ENCODE results near the gene PKHD1. TPM values are rescaled to one million over a fixed set of nuclear protein-coding genes. Genes with fewer than 3 reads are reported as not detected.

The PKHD1 gene
- total RNA-seq, 1 experiment from 2014 or later = not detected

DNA sequence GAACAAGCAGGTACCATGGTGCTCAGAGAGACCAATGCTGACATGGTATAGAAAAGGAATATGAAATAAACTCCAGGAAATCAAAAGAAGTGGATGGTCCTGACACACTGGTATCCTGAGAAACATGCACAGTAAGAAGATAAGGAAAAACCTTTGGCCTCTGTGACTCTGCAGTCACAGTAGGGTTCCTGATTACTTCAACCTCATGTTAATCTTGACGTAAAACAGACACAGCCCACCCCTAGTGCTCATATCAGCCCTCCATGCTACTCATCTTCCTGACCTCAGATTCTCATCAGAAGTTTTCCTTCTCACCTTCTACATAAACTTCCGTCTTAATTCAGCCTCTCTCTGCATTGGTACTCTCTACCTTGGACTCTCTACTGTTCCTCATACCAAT is 240.9 kb downstream of the PKHD1 start:
- POLR2A ChIA-PET = no interaction called here
- Mint-ChIP-seq H3K27me3 (ENCODE audit: insufficient read depth, unreplicated experiment) (no peaks in the 10 kb centered on the region), H3K36me3 (ENCODE audit: insufficient read depth, unreplicated experiment) (no peaks in the 10 kb centered on the region), H3K27ac (ENCODE audit: low read depth, unreplicated experiment) (no peak overlapping the region), H3K9me3 (ENCODE audit: unreplicated experiment) (no peaks in the 10 kb centered on the region), H3K4me1 (ENCODE audit: insufficient read depth, unreplicated experiment) (no peaks in the 10 kb centered on the region), H3K4me3 (ENCODE audit: unreplicated experiment) (no peak overlapping the region)
- CTCF ChIA-PET = interaction anchor here (0.6 to 0.7 kb wide), 2 partner anchors 187 to 848 kb away, joined by 3 read pairs; no protein-coding TSS in a partner anchor
- TF ChIP-seq, protein P1, sequence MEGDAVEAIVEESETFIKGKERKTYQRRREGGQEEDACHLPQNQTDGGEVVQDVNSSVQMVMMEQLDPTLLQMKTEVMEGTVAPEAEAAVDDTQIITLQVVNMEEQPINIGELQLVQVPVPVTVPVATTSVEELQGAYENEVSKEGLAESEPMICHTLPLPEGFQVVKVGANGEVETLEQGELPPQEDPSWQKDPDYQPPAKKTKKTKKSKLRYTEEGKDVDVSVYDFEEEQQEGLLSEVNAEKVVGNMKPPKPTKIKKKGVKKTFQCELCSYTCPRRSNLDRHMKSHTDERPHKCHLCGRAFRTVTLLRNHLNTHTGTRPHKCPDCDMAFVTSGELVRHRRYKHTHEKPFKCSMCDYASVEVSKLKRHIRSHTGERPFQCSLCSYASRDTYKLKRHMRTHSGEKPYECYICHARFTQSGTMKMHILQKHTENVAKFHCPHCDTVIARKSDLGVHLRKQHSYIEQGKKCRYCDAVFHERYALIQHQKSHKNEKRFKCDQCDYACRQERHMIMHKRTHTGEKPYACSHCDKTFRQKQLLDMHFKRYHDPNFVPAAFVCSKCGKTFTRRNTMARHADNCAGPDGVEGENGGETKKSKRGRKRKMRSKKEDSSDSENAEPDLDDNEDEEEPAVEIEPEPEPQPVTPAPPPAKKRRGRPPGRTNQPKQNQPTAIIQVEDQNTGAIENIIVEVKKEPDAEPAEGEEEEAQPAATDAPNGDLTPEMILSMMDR (IDR thresholded peaks at IDR 0.05; ENCODE audit: unreplicated experiment) = no peak
- no TSS peak for BruUV-seq (replicated peaks)
- DNase-seq (ENCODE audit: unreplicated experiment) = no peak
- intact Hi-C loops (cut with micrococcal nuclease) = no loop called here

DNA sequence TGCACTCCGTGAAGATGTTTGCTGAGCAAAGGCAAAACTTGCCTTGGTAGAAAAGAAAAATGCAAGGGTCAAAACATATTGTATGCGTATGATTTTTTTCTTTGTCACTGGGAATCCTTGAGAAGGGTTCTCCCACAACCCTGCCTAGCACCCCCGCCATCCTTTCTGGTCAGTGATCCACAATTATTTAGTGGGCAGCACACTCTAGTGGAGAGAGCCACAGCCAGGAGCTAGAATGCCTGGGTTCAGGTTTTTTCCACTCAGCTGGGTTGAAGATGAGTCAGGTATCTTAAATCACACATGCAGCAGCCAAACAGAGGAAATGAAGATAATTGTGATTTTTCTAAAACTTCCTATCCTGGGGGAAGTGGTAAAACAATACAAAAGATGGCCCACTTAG is 243.1 kb downstream of the PKHD1 start:
- ChIA-PET POLR2A (interaction anchor here (2.1 kb wide), 1 partner anchor 285 kb away, joined by 9 read pairs; no protein-coding TSS in a partner anchor), CTCF (interaction anchor here (0.6 to 3.9 kb wide), 16 partner anchors 10 to 608 kb away, joined by 3 to 39 read pairs (median 4); no protein-coding TSS in a partner anchor)
- intact Hi-C loops (cut with micrococcal nuclease) = loop anchor here (1.0 to 5.0 kb wide), 2 partner anchors 285 to 1027 kb away; partner anchors contain the start of gene TFAP2B
- Mint-ChIP-seq H3K27me3 (ENCODE audit: insufficient read depth, unreplicated experiment) (no peaks in the 10 kb centered on the region), H3K27ac (ENCODE audit: low read depth, unreplicated experiment) (no peak overlapping the region), H3K9me3 (ENCODE audit: unreplicated experiment) (no peaks in the 10 kb centered on the region), H3K36me3 (ENCODE audit: insufficient read depth, unreplicated experiment) (no peaks in the 10 kb centered on the region), H3K4me3 (ENCODE audit: unreplicated experiment) (no peak overlapping the region), H3K4me1 (ENCODE audit: insufficient read depth, unreplicated experiment) (no peaks in the 10 kb centered on the region)
- DNase-seq (ENCODE audit: unreplicated experiment) = peak; percentile 23
- BruUV-seq (replicated peaks) = no TSS peak
- TF ChIP-seq, protein P1 (IDR thresholded peaks at IDR 0.05; ENCODE audit: unreplicated experiment) = peak; percentile 21

DNA sequence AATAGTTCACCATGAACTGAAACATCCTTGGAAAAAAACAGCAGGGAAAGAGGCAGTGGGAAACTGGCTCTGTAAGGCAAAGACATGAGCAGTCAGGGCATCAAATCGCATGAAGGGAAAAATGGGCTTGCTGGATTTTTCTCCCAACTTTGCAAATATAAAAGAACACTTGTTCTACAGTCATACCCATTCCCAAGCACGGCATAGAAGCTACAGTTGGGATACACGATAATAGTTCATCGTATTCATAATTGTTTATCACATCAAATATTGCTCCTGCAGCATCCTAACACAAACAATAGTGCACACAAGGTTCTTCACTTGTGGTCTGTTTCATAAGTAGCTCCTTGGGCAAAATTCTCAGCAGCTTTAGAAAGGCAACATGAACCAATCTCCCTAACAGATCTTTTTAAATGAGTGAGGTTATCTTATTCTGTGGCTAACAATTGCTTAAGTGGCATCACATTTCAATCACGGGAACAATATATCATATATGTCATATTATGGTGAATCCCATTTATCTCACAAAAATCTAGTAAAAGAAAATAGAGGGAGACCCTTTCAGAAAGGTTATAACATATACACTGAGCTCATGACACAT is 243.9 kb downstream of the PKHD1 start:
- ChIA-PET CTCF (interaction anchor here (0.5 to 3.9 kb wide), 14 partner anchors 10 to 406 kb away, joined by 3 to 39 read pairs (median 4); no protein-coding TSS in a partner anchor), POLR2A (interaction anchor here (1.2 to 2.1 kb wide), 2 partner anchors 118 to 284 kb away, joined by 3 to 9 read pairs; no protein-coding TSS in a partner anchor)
- Mint-ChIP-seq H3K27me3 (ENCODE audit: insufficient read depth, unreplicated experiment) (no peaks in the 10 kb centered on the region), H3K4me1 (ENCODE audit: insufficient read depth, unreplicated experiment) (no peaks in the 10 kb centered on the region), H3K27ac (ENCODE audit: low read depth, unreplicated experiment) (no peak overlapping the region), H3K4me3 (ENCODE audit: unreplicated experiment) (no peak overlapping the region), H3K36me3 (ENCODE audit: insufficient read depth, unreplicated experiment) (no peaks in the 10 kb centered on the region), H3K9me3 (ENCODE audit: unreplicated experiment) (no peaks in the 10 kb centered on the region)
- TF ChIP-seq, protein P1 (IDR thresholded peaks at IDR 0.05; ENCODE audit: unreplicated experiment) = no peak
- intact Hi-C loops (cut with micrococcal nuclease) = loop anchor here (1.0 to 5.0 kb wide), 2 partner anchors 284 to 1026 kb away; partner anchors contain the start of gene TFAP2B
- no TSS peak for BruUV-seq (replicated peaks)
- no peak for DNase-seq (ENCODE audit: unreplicated experiment)

DNA sequence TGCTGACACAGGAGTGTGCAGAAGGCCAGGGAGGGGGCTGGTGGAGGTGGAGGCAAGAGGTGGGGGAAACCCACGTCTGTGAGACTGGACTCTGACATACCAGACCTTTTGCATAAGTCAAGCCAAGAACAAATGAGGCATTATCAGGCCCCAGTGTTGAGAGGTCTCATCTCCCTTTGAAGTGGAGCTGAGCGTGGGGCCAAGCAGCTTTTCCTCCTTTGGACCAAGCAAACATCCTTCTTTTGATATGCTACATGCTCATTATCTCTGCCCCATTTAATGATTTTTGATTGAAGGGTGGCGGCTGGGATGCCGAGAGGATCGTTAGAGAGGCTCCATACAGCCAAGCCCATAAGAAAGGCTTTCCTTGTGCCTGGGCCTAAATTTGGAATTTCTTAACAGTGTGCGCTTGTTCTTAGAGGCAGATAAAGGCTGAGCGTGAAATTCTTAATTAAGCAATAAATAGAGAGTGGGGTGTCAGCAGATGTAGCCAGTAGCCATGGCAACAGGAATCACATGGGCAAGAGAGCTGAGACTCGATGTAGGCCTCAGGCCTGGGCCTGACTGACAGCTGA is 244.5 kb downstream of the PKHD1 start:
- TF ChIP-seq, protein P1 (IDR thresholded peaks at IDR 0.05; ENCODE audit: unreplicated experiment) = no peak
- Mint-ChIP-seq H3K27ac (ENCODE audit: low read depth, unreplicated experiment) (no peak overlapping the region), H3K4me1 (ENCODE audit: insufficient read depth, unreplicated experiment) (no peaks in the 10 kb centered on the region), H3K4me3 (ENCODE audit: unreplicated experiment) (no peak overlapping the region), H3K27me3 (ENCODE audit: insufficient read depth, unreplicated experiment) (no peaks in the 10 kb centered on the region), H3K9me3 (ENCODE audit: unreplicated experiment) (no peaks in the 10 kb centered on the region), H3K36me3 (ENCODE audit: insufficient read depth, unreplicated experiment) (no peaks in the 10 kb centered on the region)
- intact Hi-C loops (cut with micrococcal nuclease) = loop anchor here (5.0 kb wide), 1 partner anchor 1026 kb away; the partner anchor contains the start of gene TFAP2B
- ChIA-PET CTCF (interaction anchor here (0.5 to 3.9 kb wide), 8 partner anchors 9 to 327 kb away, joined by 3 to 39 read pairs (median 4); no protein-coding TSS in a partner anchor), POLR2A (interaction anchor here (1.2 to 2.1 kb wide), 2 partner anchors 119 to 283 kb away, joined by 3 to 9 read pairs; no protein-coding TSS in a partner anchor)
- no peak for DNase-seq (ENCODE audit: unreplicated experiment)
- no TSS peak for BruUV-seq (replicated peaks)

Measured in MCF 10A (cell line).